IPS DF 19.7 (cell line): Measurements from ENCODE around the gene VIPR2.
"Not testable (repeated sequence)": the region's sequence is repeated elsewhere in the genome, so short reads cannot be mapped to it uniquely, and the experiment has no call there.

Experiments used
- DNase-seq: peaks from one replicate; pipeline ENCODE4 v3.0.0-alpha.2; 2013; ENCODE audit warnings: low read depth, low spot score

Gene VIPR2

GRCh38 chr7:159094023-159094740 lies 50.5 kb downstream of the VIPR2 start:
- no peak for DNase-seq

GRCh38 chr7:159093351-159093971 lies 51.2 kb downstream of the VIPR2 start:
- DNase-seq: no peak

GRCh38 chr7:159092701-159093121 lies 52.0 kb downstream of the VIPR2 start:
- DNase-seq: no peak

- DNase-seq: no peak
These were observed 52.9 kb downstream of the VIPR2 start for GRCh38 chr7:159091480-159092475.

- no peak for DNase-seq
These were observed 53.6 kb downstream of the VIPR2 start for GRCh38 chr7:159091041-159091440.

GRCh38 chr7:159088016-159088865 lies 56.4 kb downstream of the VIPR2 start:
- DNase-seq: no peak

GRCh38 chr7:159086301-159086925 lies 58.3 kb downstream of the VIPR2 start:
- DNase-seq: no peak

GRCh38 chr7:159084069-159084801 lies 60.4 kb downstream of the VIPR2 start:
- no peak for DNase-seq

- DNase-seq: no peak
These were observed 61.0 kb downstream of the VIPR2 start for GRCh38 chr7:159083698-159084068.

GRCh38 chr7:159083001-159083697 lies 61.5 kb downstream of the VIPR2 start:
- DNase-seq: no peak

- not testable (repeated sequence) for DNase-seq
These were observed 62.6 kb downstream of the VIPR2 start for GRCh38 chr7:159082075-159082474.

GRCh38 chr7:159078911-159079270 lies 65.8 kb downstream of the VIPR2 start:
- DNase-seq: no peak

- DNase-seq: no peak
These were observed 66.3 kb downstream of the VIPR2 start for GRCh38 chr7:159078193-159078910.

- no peak for DNase-seq
These were observed 68.3 kb downstream of the VIPR2 start for GRCh38 chr7:159076333-159076732.

GRCh38 chr7:159075563-159076238 lies 69.0 kb downstream of the VIPR2 start:
- DNase-seq: no peak

- no peak for DNase-seq
These were observed 73.4 kb downstream of the VIPR2 start for GRCh38 chr7:159071260-159071659.

GRCh38 chr7:159070431-159071148 lies 74.1 kb downstream of the VIPR2 start:
- DNase-seq: no peak
